GM19240 (cell line): ENCODE measurements around the gene KLHL30.

ENCODE experiments used
- DNase-seq: peaks from one replicate; pipeline ENCODE4 v3.0.0; 2011; ENCODE audit warnings: low spot score; ENCODE audit not compliant: insufficient read length

KLHL30 gene

GRCh38 chr2:238117199-238118154, 21.0 kb upstream of the KLHL30 start:
- DNase-seq = no peak

- no peak for DNase-seq
These were observed 18.6 kb upstream of the KLHL30 start for GRCh38 chr2:238119756-238120462.

GRCh38 chr2:238120463-238121298, 17.8 kb upstream of the KLHL30 start:
- DNase-seq = no peak

GRCh38 chr2:238121511-238122286, 16.8 kb upstream of the KLHL30 start:
- no peak for DNase-seq

GRCh38 chr2:238122287-238123217, 15.9 kb upstream of the KLHL30 start:
- no peak for DNase-seq

- no peak for DNase-seq
These were observed 15.1 kb upstream of the KLHL30 start for GRCh38 chr2:238123218-238123971.

GRCh38 chr2:238123991-238124470, 14.4 kb upstream of the KLHL30 start:
- no peak for DNase-seq

GRCh38 chr2:238124488-238125126, 13.9 kb upstream of the KLHL30 start:
- no peak for DNase-seq

- DNase-seq = no peak
These were observed 13.2 kb upstream of the KLHL30 start for GRCh38 chr2:238125127-238125885.

- no peak for DNase-seq
These were observed 12.1 kb upstream of the KLHL30 start for GRCh38 chr2:238126338-238126737.

GRCh38 chr2:238126775-238127164, 11.7 kb upstream of the KLHL30 start:
- no peak for DNase-seq

GRCh38 chr2:238127165-238128060, 11.1 kb upstream of the KLHL30 start:
- DNase-seq = no peak

- no peak for DNase-seq
These were observed 10.4 kb upstream of the KLHL30 start for GRCh38 chr2:238128061-238128440.

GRCh38 chr2:238128534-238129001, 9.9 kb upstream of the KLHL30 start:
- DNase-seq = no peak

- DNase-seq = no peak
These were observed 9.1 kb upstream of the KLHL30 start for GRCh38 chr2:238129166-238130010.
